WTC11 (cell line): ENCODE data around the gene C1R. TPM values are rescaled to one million over a fixed set of nuclear protein-coding genes. Genes with fewer than 3 reads are reported as not detected.

Experiments
- ATAC-seq: fragments of 200-7000 bp; cut with Tn5 transposase; 2 replicates; pipeline ENCODE4 v1.10.0; 2021; ENCODE audit warnings: mild to moderate bottlenecking, moderate library complexity
- CTCF ChIA-PET: fragments of 300-600 bp; sonication (Branson Sonifier 250); formaldehyde crosslinking; loops from one replicate; lab custom pipeline; 2021; ENCODE audit warnings: antibody characterized with exemption; lab: Charles Lee
- POLR2A ChIA-PET: fragments of 350-600 bp; sonication (Branson Sonifier 250); formaldehyde crosslinking; loops from one replicate; lab custom pipeline; 2021; ENCODE audit warnings: antibody characterized with exemption; lab: Charles Lee
- DNase-seq: peaks from one replicate; pipeline ENCODE4 v3.0.0; 2021; ENCODE audit warnings: low spot score
- H3K27ac Mint-ChIP-seq: 2 replicates; pipeline ENCODE4 v1.8.0; 2021; ENCODE audit warnings: mixed read lengths
- H3K27me3 Mint-ChIP-seq: 2 replicates; pipeline ENCODE4 v1.8.0; 2021; ENCODE audit warnings: low read depth, mild to moderate bottlenecking, moderate library complexity, mixed read lengths
- H3K36me3 Mint-ChIP-seq: 2 replicates; pipeline ENCODE4 v1.8.0; 2021; ENCODE audit warnings: mixed read lengths
- H3K4me1 Mint-ChIP-seq: 2 replicates; pipeline ENCODE4 v1.8.0; 2022; ENCODE audit warnings: mixed read lengths
- H3K4me3 Mint-ChIP-seq: 2 replicates; pipeline ENCODE4 v1.8.0; 2021; ENCODE audit warnings: mild to moderate bottlenecking, moderate library complexity, mixed read lengths
- H3K9me3 Mint-ChIP-seq: 2 replicates; pipeline ENCODE4 v1.8.0; 2021; ENCODE audit warnings: mixed read lengths
- ETV6 ChIP-seq: sonication (generic); formaldehyde crosslinking; IDR thresholded peaks from 2 replicates; pipeline ENCODE4 v1.8.1; 2022; ENCODE audit warnings: mild to moderate bottlenecking, missing genetic modification reagents
- HMGA2 ChIP-seq: fragments of 250-450 bp; sonication (Bioruptor Pico); IDR thresholded peaks from 2 replicates; pipeline ENCODE4 v1.4.0; 2021; ENCODE audit warnings: mild to moderate bottlenecking, moderate library complexity
- IRF2 ChIP-seq: sonication (generic); formaldehyde crosslinking; IDR thresholded peaks from 2 replicates; pipeline ENCODE4 v1.8.0; 2022; ENCODE audit warnings: low read depth, missing genetic modification reagents, borderline replicate concordance
- NR2C2 ChIP-seq: sonication (generic); formaldehyde crosslinking; IDR thresholded peaks from 2 replicates; pipeline ENCODE4 v1.8.0; 2022; ENCODE audit warnings: mild to moderate bottlenecking, missing genetic modification reagents
- NR3C1 ChIP-seq: sonication (generic); formaldehyde crosslinking; conservative IDR thresholded peaks from 2 replicates; pipeline ENCODE4 v1.8.1; 2023; ENCODE audit warnings: low read depth, mild to moderate bottlenecking, missing genetic modification reagents
- SMAD4 ChIP-seq: sonication (generic); formaldehyde crosslinking; IDR thresholded peaks from 2 replicates; pipeline ENCODE4 v1.8.0; 2022; ENCODE audit warnings: mild to moderate bottlenecking, missing genetic modification reagents
- SOX15 ChIP-seq: fragments of 250-450 bp; sonication (Bioruptor Pico); IDR thresholded peaks from 2 replicates; pipeline ENCODE4 v1.9.0; 2021; ENCODE audit warnings: mild to moderate bottlenecking
- ZBTB21 ChIP-seq: sonication (generic); formaldehyde crosslinking; IDR thresholded peaks from 2 replicates; pipeline ENCODE4 v1.8.1; 2023; ENCODE audit warnings: mild to moderate bottlenecking, missing genetic modification reagents, borderline replicate concordance
- ZNF263 ChIP-seq: sonication (generic); formaldehyde crosslinking; IDR thresholded peaks from 2 replicates; pipeline ENCODE4 v1.8.1; 2022; ENCODE audit warnings: low read depth, mild to moderate bottlenecking, moderate library complexity, missing genetic modification reagents
- total RNA-seq: library from RNA; stranded (reverse); gene quantifications from 3 replicates; pipeline ENCODE4 v1.2.3, GENCODE V29; 2021
- TF ChIP-seq, protein P1 (sequence below): sonication (generic); formaldehyde crosslinking; IDR thresholded peaks from 2 replicates; pipeline ENCODE4 v1.8.1; 2023; ENCODE audit warnings: mild to moderate bottlenecking, missing genetic modification reagents, borderline replicate concordance
- TF ChIP-seq, protein P2 (sequence below): sonication (generic); formaldehyde crosslinking; IDR thresholded peaks from 2 replicates; pipeline ENCODE4 v1.8.1; 2022; ENCODE audit warnings: missing genetic modification reagents, borderline replicate concordance
- TF ChIP-seq, protein P3 (sequence below): fragments of 250-450 bp; sonication (Bioruptor Pico); conservative IDR thresholded peaks from 2 replicates; pipeline ENCODE4 v1.9.0; 2021; ENCODE audit warnings: mild to moderate bottlenecking
- TF ChIP-seq, protein P4 (sequence below): sonication (generic); formaldehyde crosslinking; IDR thresholded peaks from 2 replicates; pipeline ENCODE4 v1.8.1; 2023; ENCODE audit warnings: mild to moderate bottlenecking, moderate library complexity, missing genetic modification reagents
- TF ChIP-seq, protein P5 (sequence below): sonication (generic); formaldehyde crosslinking; IDR thresholded peaks from 2 replicates; pipeline ENCODE4 v1.8.0; 2022; ENCODE audit warnings: mild to moderate bottlenecking, missing genetic modification reagents
- TF ChIP-seq, protein P6 (sequence below): sonication (generic); formaldehyde crosslinking; IDR thresholded peaks from 2 replicates; pipeline ENCODE4 v1.8.1; 2023; ENCODE audit warnings: mild to moderate bottlenecking, missing genetic modification reagents, moderate library complexity
- TF ChIP-seq, protein P7 (sequence below): sonication (generic); formaldehyde crosslinking; IDR thresholded peaks from 2 replicates; pipeline ENCODE4 v1.8.1; 2022; ENCODE audit warnings: low read depth, missing genetic modification reagents, borderline replicate concordance

The C1R gene
- total RNA-seq, 1 experiment from 2014 or later: 8.4 TPM

DNA sequence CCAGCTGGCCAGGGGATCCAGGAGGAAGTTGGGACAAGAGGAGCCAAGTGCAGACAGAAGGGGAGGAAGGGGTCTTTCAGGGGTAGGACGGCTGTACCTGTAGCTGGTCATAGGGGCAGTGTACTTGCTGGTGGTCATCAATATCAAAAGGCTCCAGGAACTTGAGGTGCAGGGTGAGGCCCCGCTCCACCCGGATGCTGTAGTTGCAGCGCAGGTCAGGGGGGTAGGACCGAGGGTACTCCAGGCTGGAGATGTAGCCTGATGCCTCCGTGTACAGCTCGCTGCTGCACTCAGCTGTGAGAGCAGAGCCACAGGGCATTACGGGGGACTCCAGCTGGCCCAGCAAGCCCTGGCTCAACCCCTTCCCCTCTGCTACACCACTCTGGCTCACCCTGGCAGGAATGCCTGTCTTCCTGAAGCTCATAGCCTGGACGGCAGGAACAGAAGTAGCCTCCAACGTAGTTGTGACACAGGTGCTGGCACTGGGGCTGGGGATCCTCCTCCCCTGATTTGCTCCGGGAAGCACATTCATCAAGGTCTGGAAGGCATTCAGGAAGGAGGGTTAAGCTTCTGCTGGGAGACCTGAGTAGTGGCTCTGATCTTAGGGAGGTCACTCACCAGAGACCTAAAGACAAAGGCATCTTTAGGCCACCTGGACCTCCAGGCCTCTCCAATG is 2.9 kb downstream of the C1R start (continued):
- no peak for TF ChIP-seq ZBTB21 (CRISPR knock-in tag)
- TF ChIP-seq, protein P1, sequence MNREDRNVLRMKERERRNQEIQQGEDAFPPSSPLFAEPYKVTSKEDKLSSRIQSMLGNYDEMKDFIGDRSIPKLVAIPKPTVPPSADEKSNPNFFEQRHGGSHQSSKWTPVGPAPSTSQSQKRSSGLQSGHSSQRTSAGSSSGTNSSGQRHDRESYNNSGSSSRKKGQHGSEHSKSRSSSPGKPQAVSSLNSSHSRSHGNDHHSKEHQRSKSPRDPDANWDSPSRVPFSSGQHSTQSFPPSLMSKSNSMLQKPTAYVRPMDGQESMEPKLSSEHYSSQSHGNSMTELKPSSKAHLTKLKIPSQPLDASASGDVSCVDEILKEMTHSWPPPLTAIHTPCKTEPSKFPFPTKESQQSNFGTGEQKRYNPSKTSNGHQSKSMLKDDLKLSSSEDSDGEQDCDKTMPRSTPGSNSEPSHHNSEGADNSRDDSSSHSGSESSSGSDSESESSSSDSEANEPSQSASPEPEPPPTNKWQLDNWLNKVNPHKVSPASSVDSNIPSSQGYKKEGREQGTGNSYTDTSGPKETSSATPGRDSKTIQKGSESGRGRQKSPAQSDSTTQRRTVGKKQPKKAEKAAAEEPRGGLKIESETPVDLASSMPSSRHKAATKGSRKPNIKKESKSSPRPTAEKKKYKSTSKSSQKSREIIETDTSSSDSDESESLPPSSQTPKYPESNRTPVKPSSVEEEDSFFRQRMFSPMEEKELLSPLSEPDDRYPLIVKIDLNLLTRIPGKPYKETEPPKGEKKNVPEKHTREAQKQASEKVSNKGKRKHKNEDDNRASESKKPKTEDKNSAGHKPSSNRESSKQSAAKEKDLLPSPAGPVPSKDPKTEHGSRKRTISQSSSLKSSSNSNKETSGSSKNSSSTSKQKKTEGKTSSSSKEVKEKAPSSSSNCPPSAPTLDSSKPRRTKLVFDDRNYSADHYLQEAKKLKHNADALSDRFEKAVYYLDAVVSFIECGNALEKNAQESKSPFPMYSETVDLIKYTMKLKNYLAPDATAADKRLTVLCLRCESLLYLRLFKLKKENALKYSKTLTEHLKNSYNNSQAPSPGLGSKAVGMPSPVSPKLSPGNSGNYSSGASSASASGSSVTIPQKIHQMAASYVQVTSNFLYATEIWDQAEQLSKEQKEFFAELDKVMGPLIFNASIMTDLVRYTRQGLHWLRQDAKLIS (CRISPR knock-in tag): no peak
- no peak for TF ChIP-seq IRF2 (CRISPR knock-in tag)
- TF ChIP-seq, protein P2, sequence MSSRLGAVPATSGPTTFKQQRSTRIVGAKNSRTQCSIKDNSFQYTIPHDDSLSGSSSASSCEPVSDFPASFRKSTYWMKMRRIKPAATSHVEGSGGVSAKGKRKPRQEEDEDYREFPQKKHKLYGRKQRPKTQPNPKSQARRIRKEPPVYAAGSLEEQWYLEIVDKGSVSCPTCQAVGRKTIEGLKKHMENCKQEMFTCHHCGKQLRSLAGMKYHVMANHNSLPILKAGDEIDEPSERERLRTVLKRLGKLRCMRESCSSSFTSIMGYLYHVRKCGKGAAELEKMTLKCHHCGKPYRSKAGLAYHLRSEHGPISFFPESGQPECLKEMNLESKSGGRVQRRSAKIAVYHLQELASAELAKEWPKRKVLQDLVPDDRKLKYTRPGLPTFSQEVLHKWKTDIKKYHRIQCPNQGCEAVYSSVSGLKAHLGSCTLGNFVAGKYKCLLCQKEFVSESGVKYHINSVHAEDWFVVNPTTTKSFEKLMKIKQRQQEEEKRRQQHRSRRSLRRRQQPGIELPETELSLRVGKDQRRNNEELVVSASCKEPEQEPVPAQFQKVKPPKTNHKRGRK: no peak
- TF ChIP-seq NR3C1 (CRISPR knock-in tag): no peak
- no peak for TF ChIP-seq ZNF263 (CRISPR knock-in tag)
- no peak for TF ChIP-seq SMAD4
- TF ChIP-seq HMGA2 (CRISPR knock-in tag): no peak

DNA sequence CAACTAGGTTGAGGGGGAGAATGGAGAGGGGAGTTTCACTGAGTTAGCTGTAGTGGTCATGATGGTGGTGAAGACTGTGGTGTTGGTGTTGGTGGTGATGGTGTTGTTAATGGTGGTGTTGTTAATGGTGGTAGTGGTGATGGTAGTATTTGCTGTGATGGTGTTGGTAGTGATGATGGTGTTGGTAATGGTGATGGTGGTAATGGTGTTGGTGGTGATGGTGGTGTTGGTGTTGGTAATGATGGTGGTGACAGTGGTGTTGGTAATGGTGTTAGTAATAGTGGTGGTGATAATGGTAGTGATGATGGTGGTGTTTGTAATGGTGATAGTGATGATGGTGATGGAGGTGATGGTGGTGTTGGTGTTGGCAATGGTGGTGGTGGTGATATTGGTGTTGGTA is 9.1 kb downstream of the C1R start:
- no peak for ATAC-seq
- ChIA-PET POLR2A (no interaction called here), CTCF (no interaction called here)
- Mint-ChIP-seq H3K4me1 (no peaks in the 10 kb centered on the region), H3K36me3 (peaks cover 5% of the 10 kb centered on the region), H3K27me3 (no peaks in the 10 kb centered on the region), H3K27ac (no peak overlapping the region), H3K9me3 (peaks cover 7% of the 10 kb centered on the region), H3K4me3 (no peak overlapping the region)
- TF ChIP-seq NR2C2 (CRISPR knock-in tag): no peak
- TF ChIP-seq SOX15 (CRISPR knock-in tag): no peak
- TF ChIP-seq, protein P3, sequence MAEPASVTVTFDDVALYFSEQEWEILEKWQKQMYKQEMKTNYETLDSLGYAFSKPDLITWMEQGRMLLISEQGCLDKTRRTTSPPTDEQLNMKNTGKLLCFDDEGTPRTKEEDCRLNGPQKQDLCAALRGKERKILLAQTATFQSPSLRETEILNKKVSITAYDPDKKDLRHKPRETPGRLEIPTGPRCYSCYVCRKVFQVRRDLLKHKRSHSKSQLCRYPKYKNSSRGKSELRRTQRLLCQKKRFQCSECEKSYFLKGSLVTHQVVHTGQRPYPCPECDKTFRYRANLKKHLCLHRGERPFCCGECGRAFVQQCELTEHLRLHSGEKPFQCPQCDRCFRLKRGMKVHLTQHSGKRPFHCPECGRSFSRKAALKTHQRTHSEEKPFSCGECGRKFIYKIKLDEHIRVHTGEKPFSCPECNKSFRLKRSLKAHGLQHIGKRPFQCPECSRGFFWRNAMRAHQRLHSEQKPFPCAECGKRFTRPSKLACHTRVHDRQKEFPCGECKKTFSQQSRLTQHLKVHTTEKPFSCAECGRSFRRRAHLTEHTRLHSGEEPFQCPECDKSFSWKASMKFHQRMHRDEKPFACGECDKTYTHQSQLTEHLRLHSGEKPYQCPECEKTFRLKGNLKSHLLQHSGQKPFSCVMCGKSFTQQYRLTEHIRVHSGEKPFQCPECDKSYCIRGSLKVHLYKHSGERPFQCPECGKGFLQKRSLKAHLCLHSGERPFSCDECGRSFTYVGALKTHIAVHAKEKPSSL (CRISPR knock-in tag): no peak
- TF ChIP-seq, protein P4, sequence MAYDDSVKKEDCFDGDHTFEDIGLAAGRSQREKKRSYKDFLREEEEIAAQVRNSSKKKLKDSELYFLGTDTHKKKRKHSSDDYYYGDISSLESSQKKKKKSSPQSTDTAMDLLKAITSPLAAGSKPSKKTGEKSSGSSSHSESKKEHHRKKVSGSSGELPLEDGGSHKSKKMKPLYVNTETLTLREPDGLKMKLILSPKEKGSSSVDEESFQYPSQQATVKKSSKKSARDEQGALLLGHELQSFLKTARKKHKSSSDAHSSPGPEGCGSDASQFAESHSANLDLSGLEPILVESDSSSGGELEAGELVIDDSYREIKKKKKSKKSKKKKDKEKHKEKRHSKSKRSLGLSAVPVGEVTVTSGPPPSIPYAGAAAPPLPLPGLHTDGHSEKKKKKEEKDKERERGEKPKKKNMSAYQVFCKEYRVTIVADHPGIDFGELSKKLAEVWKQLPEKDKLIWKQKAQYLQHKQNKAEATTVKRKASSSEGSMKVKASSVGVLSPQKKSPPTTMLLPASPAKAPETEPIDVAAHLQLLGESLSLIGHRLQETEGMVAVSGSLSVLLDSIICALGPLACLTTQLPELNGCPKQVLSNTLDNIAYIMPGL (CRISPR knock-in tag): no peak
- TF ChIP-seq, protein P5, sequence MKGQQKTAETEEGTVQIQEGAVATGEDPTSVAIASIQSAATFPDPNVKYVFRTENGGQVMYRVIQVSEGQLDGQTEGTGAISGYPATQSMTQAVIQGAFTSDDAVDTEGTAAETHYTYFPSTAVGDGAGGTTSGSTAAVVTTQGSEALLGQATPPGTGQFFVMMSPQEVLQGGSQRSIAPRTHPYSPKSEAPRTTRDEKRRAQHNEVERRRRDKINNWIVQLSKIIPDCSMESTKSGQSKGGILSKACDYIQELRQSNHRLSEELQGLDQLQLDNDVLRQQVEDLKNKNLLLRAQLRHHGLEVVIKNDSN (CRISPR knock-in tag): no peak
- TF ChIP-seq, protein P6, sequence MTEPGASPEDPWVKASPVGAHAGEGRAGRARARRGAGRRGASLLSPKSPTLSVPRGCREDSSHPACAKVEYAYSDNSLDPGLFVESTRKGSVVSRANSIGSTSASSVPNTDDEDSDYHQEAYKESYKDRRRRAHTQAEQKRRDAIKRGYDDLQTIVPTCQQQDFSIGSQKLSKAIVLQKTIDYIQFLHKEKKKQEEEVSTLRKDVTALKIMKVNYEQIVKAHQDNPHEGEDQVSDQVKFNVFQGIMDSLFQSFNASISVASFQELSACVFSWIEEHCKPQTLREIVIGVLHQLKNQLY: no peak
- TF ChIP-seq ETV6: no peak
- TF ChIP-seq, protein P7, sequence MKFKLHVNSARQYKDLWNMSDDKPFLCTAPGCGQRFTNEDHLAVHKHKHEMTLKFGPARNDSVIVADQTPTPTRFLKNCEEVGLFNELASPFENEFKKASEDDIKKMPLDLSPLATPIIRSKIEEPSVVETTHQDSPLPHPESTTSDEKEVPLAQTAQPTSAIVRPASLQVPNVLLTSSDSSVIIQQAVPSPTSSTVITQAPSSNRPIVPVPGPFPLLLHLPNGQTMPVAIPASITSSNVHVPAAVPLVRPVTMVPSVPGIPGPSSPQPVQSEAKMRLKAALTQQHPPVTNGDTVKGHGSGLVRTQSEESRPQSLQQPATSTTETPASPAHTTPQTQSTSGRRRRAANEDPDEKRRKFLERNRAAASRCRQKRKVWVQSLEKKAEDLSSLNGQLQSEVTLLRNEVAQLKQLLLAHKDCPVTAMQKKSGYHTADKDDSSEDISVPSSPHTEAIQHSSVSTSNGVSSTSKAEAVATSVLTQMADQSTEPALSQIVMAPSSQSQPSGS (CRISPR knock-in tag): no peak
- no peak for DNase-seq
